NCI-H345 treated with DMSO at 0.1 percent for 48 hours (cell line): ENCODE measurements around the gene SLC16A3.

Experiments
- DNase-seq: peaks from one replicate; lab custom pipeline; 2025; ENCODE audit not compliant: unreplicated experiment; lab: John Stamatoyannopoulos, UW

SLC16A3 gene

DNA sequence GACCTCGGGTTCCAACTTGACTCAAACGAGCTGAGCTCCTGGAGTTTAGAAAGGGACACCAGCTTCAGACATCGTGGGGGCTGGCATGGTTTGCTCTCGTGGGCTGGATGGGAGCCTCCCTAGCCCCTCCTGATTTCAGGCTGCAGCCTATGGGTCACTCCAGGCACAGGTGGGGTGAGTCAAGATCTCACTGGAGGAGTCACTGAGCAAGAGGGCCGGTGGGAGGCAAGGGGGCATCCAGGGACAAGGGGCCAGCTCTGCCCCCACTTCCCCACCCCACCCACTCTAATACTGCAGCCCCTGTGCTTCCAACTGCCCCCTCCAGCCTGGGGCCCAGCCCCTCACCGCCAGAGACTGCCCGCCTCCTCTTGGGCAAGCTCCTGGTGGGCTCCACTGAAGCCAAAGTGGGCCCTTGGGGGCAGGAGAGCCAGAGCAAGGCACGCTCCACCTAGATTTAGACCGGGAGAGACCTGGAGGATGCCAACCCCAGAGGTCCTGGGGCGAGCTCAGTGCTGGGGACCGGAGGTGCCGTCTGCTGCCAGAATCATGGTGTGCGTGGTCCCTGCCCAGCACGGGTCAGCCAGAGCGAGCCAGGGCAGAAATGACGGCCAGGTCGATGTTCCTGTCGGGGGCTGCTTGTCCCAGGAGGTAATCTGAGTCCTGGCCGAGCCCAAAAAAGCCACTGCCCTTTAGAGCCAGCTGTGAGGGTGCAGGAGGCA, 6.4 kb downstream of the SLC16A3 start:
- no peak for DNase-seq

DNA sequence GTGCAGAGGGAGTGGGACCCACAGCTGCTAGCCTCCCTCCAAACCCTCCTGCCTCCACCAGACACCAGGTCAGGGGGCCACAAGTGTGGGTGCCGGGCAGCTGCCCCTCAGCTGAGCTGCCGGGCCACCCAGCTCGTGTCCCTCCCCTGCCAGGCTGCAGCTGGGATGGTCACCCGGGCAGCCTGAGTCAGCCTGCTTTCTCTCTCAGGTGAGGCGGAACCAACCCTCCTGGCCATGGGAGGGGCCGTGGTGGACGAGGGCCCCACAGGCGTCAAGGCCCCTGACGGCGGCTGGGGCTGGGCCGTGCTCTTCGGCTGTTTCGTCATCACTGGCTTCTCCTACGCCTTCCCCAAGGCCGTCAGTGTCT, 6.9 kb downstream of the SLC16A3 start:
- no peak for DNase-seq

GRCh38 chr17:82236142-82236971, 7.5 kb downstream of the SLC16A3 start:
- DNase-seq, result peak; percentile 88

GRCh38 chr17:82237083-82237745, 8.4 kb downstream of the SLC16A3 start:
- no peak for DNase-seq

DNA sequence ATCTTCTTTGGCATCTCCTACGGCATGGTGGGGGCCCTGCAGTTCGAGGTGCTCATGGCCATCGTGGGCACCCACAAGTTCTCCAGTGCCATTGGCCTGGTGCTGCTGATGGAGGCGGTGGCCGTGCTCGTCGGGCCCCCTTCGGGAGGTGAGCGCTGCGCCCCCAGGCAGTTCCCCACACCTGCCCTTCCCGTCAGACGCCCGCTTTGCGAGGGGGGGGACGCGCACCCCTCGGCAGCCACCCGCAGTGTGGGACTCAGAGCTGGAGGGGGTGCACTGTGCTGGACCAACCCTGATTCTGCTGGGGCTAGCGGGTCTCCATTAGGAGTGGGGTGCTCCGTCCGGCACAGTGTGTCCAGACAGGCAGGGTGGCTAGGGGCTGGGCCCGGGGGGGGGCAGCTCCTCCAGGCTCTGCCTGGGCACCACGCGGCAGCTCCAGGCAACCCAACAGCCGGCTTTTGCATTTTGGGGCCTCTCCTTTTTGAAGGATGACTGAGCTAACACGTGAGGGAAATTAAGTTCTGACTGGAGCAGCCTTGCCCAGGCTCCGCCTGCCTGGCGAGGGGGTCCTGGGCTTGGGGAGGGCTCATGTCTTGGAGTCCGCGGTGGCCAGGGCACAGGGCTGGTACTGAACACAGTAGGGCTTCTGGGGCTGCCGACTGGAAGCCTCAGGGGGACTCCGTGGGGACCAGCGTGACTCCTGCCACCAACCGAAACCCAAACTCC, 9.1 kb downstream of the SLC16A3 start:
- no peak for DNase-seq

GRCh38 chr17:82238472-82239201, 9.8 kb downstream of the SLC16A3 start:
- DNase-seq, result no peak

DNA sequence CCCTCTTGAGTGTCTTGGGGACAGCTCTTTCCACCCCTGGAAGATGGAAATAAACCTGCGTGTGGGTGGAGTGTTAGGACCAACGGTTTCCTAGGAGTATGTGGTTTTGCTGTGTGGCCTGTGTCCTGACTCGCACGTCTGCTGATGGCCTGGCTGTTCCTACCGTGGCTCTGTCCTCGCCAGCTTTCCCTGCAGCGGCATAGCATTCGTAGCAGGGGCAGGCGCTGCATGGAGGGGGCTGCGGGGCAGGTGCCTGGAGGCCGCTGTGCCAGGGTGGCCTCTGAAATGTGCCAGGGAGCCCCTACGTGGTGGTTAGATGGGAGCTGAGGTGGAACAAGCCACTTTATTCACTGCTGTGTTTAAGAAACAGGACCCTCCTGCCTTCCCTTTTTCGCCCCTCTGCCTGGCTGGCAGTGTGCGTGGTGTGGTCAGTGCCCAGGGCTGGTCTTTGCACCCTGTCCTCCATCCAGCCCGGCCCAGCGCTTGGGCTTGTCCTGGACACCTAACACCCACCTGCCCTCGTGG, 10.6 kb downstream of the SLC16A3 start:
- DNase-seq, result no peak

DNA sequence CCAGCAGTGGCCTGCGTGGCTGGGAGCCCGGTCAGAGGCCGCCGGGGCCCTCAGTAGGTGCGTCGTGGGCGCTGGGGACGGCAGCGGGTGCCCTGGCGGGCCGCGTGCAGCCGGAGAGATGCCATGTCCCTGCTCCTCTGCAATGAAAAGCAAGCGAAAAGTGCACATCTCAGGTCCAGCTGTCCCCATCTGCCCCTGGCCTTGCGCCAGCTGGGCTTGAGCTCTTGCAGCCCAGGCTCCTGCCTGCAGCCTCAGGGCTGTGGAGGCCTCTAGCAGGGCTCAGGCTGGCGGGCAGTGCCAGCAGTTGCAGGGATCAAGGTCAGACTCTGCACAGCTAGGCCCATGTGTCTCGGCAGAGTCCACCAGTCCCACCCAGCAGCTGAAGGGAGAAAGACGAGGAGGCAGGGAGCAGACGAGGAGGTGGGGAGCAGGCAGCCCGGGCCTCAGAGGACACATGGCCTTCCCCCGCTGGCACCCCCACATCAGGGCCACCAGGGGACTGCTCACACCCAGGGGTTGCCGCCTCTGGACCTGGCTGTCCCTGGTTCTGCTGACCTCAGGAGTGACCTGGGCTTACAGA, 11.2 kb downstream of the SLC16A3 start:
- DNase-seq, result no peak

- no peak for DNase-seq
Measured at GRCh38 chr17:82240506-82241182, 11.8 kb downstream of the SLC16A3 start.

GRCh38 chr17:82241183-82241925, 12.5 kb downstream of the SLC16A3 start:
- DNase-seq, result no peak

GRCh38 chr17:82241926-82242697, 13.3 kb downstream of the SLC16A3 start:
- no peak for DNase-seq

- DNase-seq, result no peak
Measured at GRCh38 chr17:82242698-82242976, 13.8 kb downstream of the SLC16A3 start.

DNA sequence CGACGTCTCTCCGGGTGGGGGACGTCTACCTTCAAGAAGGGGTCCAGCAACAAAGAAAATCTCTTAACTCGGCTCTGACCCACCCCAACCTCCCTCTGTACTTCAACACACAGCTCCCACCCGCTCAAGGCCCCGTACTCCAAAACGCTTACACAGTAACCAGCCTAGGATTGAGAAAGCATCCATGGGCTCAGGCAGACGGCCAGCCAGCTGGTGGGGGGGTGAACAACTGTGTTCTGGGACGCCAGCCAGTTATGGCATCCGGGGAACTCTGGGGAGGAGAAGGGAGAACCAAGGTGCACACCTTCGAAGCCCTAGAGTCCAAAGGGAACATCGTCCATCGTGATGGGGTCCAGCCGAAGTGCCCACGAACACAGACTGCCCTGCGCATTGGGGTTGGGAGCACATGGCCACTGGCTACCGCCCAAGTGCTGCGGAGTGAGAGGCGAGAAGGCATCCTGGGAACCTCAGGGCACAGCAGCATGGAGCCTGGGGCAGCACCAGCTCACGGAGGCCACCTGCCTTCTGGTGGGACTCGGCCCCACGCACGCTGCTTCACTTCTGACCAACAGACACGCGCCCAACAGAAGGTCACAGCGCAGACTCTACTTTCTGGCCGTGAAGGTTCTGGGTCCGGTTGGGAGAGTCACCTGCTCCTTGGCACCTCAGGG, 14.3 kb downstream of the SLC16A3 start:
- DNase-seq, result no peak

- DNase-seq, result no peak
Measured at GRCh38 chr17:82243648-82244412, 15.0 kb downstream of the SLC16A3 start.

DNA sequence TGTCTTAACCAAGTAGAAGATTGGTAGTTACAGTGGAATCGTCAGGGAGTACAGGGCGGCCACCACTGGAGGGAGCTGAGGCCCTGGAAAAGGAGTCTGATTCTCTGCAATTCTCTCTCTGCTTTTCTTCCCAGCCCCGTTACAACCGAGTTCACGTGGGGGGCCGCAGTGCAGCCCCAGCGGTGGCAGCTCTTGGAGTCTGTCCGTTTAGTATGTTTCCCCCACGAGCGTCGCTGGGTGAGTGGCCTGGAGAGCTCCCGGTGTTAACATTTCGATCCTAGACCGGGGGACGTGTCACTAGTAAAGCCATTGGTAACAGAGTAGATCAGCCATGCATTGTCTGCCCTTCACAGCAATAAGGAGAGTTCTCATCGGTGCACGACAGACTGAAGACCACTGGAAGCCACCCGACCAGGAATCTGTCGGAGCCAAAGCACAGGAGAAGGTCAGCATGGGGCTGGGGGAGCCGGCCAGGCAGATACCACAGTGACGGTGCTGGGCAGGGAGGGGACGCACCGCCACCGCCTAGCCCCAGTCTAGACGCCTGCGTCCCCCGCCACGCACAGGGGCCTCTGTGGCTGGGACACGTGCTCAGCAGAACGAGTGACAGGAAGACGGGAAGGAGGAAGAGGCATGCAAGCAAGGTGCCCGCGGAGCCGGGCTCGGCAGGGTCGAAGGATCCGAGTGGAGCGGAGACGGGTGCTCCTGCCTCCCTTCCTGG, 15.7 kb downstream of the SLC16A3 start:
- DNase-seq, result no peak
